Measurements from ENCODE around the gene SNX33. TPM values are rescaled to one million over a fixed set of nuclear protein-coding genes. Genes with fewer than 3 reads are reported as not detected.

Gene SNX33
- polyA plus RNA-seq, 3 donors: 18.0 to 21.8 (median 20.5) TPM

GRCh38 chr15:75654201-75654907, 6.6 kb downstream of the SNX33 start:
- no peak for DNase-seq (ENCODE audit: extremely low read depth in 1 of 11, low read depth in 9 of 11, low spot score in 4 of 11)

GRCh38 chr15:75655931-75656330, 8.2 kb downstream of the SNX33 start:
- no peak for DNase-seq (ENCODE audit: extremely low read depth in 1 of 11, low read depth in 9 of 11, low spot score in 4 of 11)

DNA sequence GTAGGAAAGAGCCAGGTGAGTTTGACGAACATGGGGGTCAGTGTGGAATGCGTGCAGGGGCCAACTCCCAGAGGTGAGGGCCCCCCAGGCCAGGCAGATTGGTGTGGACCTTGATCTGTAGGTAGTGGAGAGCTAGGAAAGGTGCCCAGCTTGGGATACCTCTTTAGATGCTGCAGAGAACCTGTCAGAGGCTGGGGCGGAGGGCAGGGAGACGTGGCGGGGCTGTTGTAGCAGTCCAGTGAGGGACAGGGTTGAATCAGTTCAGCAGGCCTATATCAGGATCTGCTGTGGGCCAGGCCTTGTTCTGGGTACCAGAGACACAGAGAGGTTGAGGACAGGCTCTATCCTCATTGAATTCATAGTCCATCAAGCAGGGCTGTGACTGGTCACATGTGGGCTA, 8.6 kb downstream of the SNX33 start:
- no peak for DNase-seq (ENCODE audit: extremely low read depth in 1 of 11, low read depth in 9 of 11, low spot score in 4 of 11)

- DNase-seq (ENCODE audit: extremely low read depth in 1 of 11, low read depth in 9 of 11, low spot score in 4 of 11): no peak
Observed at GRCh38 chr15:75656813-75657212, 9.1 kb downstream of the SNX33 start.

DNA sequence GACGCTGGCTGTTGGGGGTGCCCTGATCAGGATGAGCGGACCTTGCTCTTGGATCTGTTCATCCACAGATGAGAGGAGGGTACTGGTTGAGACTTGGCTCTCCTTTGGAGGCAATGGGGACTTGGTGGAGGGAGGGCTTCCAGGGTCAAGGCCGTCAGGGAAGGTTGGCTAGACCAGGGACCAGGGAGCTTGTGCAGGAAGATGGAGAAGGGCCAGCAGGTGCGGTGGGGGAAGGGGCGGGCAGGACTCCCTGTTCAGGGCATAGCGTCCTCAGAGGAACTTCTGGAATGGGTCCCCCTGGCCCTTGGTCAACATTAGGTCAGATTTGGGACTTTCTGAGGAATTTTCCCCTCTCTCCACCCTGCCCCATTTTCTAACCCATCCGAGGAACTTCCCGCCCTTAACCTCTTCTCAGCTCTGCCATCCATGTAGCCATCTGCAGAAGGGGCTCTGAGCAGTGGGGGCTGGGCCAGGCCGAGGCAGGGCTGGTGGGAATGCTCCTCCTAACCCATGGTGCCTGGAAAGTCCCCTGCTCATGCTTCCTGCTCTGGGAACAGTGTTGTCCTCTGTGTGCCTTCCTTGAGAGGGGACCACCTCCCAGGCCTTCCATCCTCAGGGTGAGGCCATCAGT, 11.5 kb downstream of the SNX33 start:
- no peak for DNase-seq (ENCODE audit: extremely low read depth in 1 of 11, low read depth in 9 of 11, low spot score in 4 of 11)

- DNase-seq (ENCODE audit: extremely low read depth in 1 of 11, low read depth in 9 of 11, low spot score in 4 of 11): no peak
Observed at GRCh38 chr15:75659928-75660645, 12.4 kb downstream of the SNX33 start.

DNA sequence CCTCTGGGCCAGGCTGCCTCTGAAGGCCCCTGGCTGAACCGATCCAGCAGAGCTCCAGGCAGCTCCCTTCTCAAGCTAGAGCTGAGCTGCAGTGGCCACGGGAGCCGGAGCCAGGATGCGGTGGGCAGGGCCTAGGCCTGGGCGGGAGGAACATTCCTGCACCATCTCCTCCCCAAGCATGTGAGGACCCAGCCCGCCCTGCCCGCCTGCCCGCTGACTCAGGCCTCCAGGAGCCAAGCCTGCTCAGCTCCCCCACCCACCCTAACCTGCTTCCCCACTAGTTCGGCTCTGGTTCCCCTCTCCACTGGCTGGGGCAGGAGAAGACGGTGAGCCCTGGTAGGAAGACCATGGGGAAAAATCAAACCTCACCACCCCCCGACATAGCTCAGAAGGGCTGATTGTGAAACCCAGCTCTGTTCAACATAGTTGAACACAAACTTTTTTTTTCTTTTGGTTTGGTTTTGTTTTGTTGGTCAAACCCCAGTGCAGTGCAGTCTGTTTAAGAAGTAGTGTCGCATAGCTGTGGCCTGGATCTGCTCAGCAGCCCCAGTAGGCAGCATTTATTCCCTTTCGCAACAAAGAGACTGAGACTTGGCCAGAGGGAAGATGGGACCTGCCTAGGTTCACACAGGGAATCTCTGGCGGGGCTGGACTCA, 13.5 kb downstream of the SNX33 start:
- peak in 1 of 11 donors; percentile 41 for DNase-seq (ENCODE audit: extremely low read depth in 1 of 11, low read depth in 9 of 11, low spot score in 4 of 11)

- DNase-seq (ENCODE audit: extremely low read depth in 1 of 11, low read depth in 9 of 11, low spot score in 4 of 11): no peak
Observed at GRCh38 chr15:75661756-75662140, 14.0 kb downstream of the SNX33 start.

- no peak for DNase-seq (ENCODE audit: extremely low read depth in 1 of 11, low read depth in 9 of 11, low spot score in 4 of 11)
Observed at GRCh38 chr15:75662823-75663519, 15.3 kb downstream of the SNX33 start.

DNA sequence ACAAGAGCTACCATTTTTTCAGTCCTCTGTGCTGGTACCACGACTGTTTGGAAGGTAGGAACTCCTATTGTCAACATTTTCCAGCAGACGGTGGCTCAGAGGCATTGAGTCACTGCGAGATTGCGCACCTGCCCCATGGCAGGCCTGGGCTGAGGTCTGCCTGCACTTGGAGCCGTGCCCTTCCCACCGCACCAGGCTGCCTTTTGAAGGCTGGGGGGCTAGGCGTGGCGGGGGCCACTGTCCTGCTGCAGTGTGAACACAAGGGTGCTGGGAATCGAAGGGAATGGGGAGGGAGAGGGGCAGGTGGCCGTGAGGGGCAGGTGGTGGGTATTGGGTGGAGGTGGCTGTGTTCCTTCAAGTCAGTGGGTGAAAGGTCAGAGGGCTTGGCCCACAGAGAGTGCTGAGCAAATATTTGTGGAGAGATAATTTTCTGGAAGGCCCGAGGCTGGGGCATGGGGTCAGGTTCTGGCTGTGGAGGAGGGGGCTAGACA, 16.3 kb downstream of the SNX33 start:
- no peak for DNase-seq (ENCODE audit: extremely low read depth in 1 of 11, low read depth in 9 of 11, low spot score in 4 of 11)

GRCh38 chr15:75666823-75667501, 19.2 kb downstream of the SNX33 start:
- DNase-seq (ENCODE audit: extremely low read depth in 1 of 11, low read depth in 9 of 11, low spot score in 4 of 11): no peak

DNA sequence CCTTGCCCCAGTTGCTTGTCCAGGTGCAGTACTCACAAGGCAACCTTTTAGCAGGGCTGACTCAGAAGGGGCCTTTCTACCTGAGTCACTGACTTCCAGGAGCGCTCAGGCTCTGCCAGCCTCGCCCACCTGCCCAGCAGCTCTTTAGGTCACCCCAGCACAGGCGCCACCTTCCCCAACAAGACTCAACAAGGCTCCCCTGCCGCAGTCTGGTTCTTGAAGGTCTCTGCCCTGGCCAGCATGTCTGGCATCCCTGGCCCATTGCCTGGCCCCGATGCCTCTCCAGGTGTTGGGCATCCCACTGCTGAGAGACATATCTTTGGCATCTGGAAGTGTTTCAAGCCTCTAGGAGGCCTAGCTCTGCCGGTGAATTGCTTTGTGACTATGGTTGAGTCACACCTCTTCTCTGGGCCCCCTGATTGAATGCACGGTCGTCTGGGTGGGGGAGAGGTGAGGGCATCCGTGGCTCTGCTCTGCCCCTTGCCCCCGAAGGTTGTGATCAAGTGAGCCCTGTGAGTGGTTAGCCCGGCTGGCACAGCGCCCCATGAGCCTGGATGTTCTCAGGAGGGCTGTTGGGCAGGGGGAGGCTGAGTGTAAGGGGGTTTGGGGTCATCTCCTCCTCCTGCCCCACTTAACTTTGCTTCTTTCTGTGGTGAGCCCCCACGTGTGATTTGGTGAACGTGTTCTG, 21.6 kb downstream of the SNX33 start:
- no peak for DNase-seq (ENCODE audit: extremely low read depth in 1 of 11, low read depth in 9 of 11, low spot score in 4 of 11)

DNA sequence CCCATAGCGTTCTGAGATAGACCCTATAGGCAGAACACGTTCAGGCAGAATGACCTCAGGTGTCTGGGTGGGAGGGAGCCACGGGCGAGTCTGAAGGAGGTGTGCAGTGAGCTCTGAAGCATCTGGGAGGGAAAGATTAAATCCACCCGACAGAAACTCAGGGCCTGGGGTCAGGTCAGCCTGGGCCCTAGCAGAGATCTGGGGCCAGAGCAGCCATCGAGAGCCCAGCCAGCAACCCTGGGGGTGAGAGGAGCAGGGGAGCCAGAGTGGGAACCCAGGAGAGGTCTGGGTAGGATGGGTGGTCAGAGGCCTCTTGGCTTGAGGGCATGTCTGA, 22.1 kb downstream of the SNX33 start:
- DNase-seq (ENCODE audit: extremely low read depth in 1 of 11, low read depth in 9 of 11, low spot score in 4 of 11): no peak

GRCh38 chr15:75671730-75672602, 24.3 kb downstream of the SNX33 start:
- no peak for DNase-seq (ENCODE audit: extremely low read depth in 1 of 11, low read depth in 9 of 11, low spot score in 4 of 11)

- no peak for DNase-seq (ENCODE audit: extremely low read depth in 1 of 11, low read depth in 9 of 11, low spot score in 4 of 11)
Observed at GRCh38 chr15:75672646-75673425, 25.1 kb downstream of the SNX33 start.

- peak in 3 of 11 donors; percentile 44 to 53 (median 44) for DNase-seq (ENCODE audit: extremely low read depth in 1 of 11, low read depth in 9 of 11, low spot score in 4 of 11)
Observed at GRCh38 chr15:75673426-75674235, 25.9 kb downstream of the SNX33 start.
